ENCODE data around the gene SETBP1.

Gene SETBP1

DNA sequence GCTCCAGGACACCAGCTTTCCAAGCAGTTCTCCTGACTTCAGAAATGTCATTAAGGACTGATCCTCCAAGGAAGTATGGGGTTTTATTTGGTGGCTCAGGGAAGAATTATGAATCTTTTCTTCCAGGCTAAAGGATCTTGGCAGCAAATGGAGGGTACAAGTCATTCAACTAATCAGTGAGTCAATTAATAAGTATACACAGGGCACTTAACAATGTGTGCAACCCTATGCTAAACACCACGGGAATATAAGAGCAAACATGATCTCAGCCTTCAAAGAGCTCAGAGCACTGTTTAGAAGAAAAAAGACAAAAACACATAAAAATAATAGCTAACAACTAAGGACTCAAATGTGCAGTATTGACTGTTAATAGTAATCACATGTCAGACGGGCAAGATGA, 234.5 kb downstream of the SETBP1 start:
- no peak for DNase-seq

- DNase-seq, result no peak
Observed at GRCh38 chr18:44915661-44916060, 235.0 kb downstream of the SETBP1 start.

GRCh38 chr18:44916429-44917207, 235.9 kb downstream of the SETBP1 start:
- no peak for DNase-seq

DNA sequence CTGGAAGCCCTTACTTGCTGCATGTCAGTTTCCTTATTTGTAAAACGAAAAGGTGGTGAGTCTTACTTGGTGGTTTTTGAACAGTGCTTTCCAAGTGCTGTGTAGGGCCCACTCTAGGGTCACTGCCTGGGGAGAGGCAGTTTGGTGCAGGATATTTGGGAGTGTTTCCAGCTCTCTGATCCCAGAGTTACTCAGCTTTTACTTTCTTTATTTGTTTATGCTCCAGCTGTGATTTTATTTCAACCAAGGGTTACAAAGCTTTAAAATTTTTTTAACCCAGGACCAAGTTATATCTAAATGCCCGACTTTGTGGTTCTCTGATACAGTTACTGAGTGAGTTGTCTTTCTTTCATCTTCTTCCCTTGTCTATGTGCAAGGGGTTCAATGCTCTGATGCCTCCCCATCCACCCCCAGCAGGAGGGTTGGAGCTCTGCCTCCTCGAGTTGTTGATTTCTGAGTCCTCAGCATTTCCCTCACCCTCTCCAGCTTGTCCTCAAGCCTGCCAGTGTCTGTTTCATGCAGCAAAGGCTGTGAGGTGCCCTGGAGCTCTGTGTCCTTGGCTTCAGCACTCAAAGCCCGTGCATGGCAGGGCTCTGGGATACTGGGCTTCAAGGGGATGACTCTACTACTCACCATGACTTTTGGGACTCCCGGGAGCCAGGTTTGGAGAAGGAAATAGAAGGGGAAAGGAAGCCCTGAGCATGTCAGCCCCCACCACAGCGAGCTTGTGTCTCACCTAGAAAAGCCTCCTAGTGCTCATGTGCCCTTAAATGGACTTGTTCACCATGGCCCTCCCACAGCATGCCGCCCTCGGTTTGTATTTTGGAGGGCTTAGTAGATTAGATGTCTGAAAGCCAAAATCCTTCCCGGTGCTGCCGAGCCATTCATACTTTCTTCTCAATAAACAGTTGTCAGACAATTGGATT, 236.8 kb downstream of the SETBP1 start:
- DNase-seq, result no peak

DNA sequence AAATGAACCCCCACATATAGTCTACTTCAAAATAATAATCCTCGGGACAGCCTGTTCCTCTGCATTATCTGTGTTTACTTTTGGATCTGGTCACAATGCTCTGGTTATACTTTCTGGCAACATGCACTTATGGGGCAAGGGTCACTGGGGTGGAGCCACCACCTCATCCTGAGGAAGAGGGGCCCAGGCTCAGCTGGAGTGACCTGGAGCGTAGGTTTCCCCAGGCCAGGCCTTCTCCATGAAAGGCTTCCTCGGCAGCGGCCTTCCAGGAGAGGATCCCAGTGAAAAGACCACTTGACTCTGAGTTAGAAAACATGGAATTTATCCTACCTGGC, 237.4 kb downstream of the SETBP1 start:
- no peak for DNase-seq

DNA sequence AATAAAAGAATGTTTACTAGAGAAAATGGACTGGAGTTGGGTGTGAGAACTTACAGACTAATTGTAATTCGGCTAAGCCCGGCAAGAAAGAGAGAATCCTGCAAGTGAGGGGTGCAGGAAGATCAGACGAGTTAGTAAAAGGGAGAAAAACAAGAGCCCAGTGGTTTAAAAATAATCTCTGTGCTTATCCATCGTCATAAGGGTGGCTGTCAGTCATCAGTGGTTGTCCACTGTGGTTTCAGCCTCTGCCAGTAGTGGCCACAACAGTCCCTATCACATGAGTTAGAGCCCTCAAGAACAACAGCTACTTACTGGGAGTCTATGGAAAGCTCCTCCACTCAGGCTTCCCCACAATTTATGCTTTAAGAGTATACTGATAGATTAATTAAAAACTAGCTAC, 239.8 kb downstream of the SETBP1 start:
- DNase-seq, result no peak

GRCh38 chr18:44921974-44922373, 241.3 kb downstream of the SETBP1 start:
- no peak for DNase-seq

DNA sequence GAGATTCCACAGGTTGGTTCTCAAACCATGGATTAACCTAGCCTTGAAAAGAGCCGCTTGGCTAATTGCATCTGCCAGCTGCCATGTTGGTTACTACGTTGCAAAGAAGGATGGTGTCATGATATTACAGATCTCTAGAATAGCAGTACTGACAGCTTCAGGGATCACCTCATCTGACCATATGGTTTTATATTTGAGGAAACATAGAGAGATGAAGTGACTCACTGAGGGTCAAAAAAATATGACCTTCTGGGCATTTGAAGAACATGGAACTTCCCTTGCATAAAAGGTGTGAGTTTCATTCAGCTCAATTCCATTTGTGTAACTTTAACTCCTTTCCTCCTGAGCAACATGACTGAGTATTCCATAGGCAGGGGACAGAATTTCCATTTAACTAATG, 242.3 kb downstream of the SETBP1 start:
- no peak for DNase-seq

DNA sequence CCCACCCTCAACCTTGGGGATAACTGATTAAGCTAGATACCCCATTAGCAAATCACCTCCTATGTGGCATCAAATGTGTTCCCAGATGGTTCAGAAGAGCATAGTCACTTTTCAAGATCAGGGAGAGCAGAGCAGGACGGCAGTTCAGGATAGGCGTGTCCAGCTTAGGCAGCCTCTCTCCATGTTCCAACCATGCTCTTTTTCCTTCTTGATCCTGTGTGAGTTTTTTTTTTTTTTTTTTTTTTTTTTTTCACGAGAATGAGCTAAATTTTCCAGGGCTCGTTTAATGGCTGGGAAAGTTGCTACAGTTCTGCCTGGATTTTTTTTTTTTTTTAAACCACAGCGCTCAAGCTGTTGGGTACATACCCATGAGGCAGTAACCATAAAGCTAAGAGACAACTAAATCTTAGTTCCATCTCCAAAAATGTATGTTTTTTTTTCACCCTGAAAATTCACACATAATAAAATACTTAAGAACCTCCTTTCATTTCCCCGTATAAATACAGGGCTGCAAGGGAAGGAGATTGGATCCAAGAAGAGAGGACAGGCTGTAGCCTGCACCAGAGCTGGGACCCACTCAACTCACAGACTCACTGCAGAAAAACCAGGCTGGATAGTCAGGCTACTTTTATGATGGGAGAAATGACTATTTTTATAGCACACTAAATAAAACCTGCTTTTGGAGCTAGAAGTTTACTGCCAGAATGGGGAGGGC, 244.3 kb downstream of the SETBP1 start:
- DNase-seq, result no peak

DNA sequence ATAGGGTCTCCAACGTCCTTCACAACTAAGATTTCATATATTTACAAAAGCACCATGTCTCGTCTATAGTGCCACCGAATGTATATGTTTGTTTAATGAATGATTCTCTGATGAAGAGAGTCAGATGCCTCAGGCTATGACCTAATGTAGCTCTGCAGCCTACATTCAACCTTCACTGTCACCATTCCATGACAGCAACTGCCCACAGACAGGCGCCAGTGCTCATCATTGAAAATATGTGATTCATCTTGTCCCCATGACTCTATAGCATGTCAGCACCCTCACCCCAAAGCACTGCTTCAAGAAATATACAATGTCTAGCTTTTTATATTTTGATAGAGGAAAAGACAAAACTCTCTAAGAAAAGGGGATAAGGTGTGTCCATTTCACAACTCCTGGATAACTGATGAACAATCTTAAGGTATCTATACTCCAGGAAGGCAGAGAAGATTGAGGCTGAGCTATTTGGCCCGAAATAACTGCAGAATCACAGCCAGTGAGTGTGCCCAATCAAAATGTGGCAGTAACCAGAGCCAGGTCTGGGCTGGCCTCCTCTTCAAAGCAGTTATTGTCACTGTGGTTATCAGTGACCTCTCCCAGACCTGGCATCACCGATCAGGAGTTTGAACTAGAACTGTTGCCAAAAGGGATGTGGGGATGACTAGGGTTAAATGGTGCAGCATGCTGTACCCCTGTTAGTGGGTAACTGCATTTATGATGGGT, 246.6 kb downstream of the SETBP1 start:
- DNase-seq, result no peak

- DNase-seq, result no peak
Observed at GRCh38 chr18:44934901-44935300, 254.2 kb downstream of the SETBP1 start.

- no peak for DNase-seq
Observed at GRCh38 chr18:44935455-44935854, 254.8 kb downstream of the SETBP1 start.

- DNase-seq, result no peak
Observed at GRCh38 chr18:44936485-44936884, 255.8 kb downstream of the SETBP1 start.

GRCh38 chr18:44937960-44938719, 257.5 kb downstream of the SETBP1 start:
- no peak for DNase-seq

DNA sequence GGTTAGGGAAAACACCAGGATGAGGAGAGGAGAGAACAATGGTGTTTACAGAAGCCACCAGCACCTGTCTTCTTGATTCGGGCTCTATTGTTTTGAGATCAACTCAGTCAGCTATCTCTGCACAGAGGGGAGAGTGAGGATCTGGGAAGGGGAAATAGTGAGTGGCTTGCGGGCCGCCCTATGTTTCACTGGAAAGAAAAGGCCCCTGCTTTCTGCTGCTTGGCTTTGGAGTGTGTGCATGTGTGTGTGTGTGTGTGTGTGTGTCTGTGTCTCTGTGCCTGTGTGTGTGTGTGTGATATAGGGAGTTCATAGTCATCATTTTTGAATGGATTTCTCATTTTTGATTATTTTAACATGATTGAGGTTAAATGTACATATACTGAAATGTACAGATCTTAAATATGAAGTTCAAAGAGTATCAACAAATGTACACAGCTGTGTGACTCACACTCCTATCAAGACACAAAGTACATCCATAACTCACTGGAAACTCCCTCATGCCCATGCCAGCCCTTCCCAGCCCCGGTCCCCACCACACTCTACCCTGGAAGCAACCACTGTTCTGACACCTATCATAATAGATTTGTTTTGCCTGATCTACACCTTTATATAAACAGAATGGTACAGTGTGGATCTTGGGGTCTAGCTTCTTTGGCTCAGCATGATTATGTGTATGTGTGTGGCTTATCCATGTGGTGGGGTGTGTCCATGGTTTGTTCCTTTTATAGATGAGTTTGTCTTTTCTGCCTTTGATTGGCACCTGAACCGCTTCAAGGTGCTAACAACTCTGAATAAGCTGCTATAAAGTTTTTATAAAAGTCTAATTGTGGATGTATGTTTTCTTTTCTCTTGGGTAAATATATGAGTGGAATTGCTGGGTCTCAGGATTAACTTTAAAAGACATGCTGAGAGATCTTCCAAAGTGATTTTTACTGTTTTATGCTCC, 258.3 kb downstream of the SETBP1 start:
- no peak for DNase-seq

DNA sequence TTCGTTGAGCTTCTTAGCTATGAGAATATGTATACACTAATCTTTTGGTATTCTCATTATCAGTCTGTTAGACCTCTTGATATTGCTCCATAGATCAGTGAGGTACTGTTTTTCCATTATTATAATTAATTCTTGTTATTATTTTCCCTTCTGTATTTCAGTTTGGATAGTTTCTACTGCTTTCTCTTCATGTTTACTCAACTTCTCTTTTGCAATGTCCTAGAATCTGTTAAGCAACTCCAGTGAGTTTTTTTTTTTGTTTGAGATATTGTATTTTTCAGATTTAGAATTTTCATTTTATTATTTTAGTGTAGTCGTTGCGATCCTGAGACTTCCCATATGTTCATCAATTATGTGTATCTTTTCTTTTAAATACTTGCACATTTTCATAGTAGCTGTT, 260.8 kb downstream of the SETBP1 start:
- no peak for DNase-seq

DNA sequence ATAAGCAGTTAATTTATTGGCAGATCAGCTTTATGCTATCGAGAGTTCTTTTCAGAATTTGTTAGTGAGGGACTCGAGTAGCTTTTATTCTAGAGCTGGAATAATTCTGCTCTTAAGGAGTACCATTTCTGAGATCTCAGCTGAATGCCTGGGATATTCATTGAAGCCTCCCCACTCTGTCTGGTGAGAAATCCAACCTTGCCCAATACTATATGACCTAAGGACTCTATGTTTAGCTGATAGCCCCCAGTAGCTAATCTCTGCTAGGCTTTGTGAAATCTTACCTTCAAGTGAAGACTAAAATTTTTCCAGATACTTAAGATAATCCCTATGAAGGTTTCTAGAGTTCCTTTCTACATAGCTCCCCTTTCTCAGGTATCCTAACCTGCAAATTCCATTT, 261.4 kb downstream of the SETBP1 start:
- DNase-seq, result no peak

- no peak for DNase-seq
Observed at GRCh38 chr18:44943311-44943881, 262.7 kb downstream of the SETBP1 start.

- no peak for DNase-seq
Observed at GRCh38 chr18:44944461-44944860, 263.8 kb downstream of the SETBP1 start.

DNA sequence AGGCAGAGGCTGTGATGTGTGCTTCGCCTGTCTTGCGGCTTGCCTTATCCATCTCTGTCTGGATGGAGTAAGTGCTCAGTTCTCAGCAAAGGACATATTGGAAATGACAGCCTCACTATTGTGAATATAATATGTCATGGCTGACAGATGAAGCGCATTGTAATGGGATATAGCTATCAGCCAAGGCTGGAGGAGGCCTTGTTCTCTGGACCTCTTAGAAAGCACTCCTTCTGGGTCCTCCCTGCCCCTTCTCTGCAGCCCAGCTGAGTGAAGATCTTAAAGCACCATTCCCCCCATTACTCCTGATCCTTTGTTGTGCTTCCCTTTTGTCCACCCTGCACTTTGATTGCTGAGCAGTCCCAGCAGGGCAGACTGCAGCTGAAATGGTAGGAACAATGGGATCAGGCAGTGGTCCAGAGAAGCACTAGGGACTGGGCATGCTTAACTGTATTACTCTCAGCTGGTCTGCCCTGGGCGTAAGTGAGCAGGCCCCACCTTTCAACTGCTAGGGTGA, 265.3 kb downstream of the SETBP1 start:
- no peak for DNase-seq

All from MV-4-11 (cell line).